HPDE6-E6E7 (cell line): Measurements from ENCODE around the gene CCDC92.
"Not testable (repeated sequence)": the region's sequence is repeated elsewhere in the genome, so short reads cannot be mapped to it uniquely, and the experiment has no call there.

Experiments
- DNase-seq: peaks from one replicate; pipeline ENCODE4 v3.0.0; 2011; ENCODE audit warnings: missing footprints; ENCODE audit errors: extremely low spot score

CCDC92 gene

DNA sequence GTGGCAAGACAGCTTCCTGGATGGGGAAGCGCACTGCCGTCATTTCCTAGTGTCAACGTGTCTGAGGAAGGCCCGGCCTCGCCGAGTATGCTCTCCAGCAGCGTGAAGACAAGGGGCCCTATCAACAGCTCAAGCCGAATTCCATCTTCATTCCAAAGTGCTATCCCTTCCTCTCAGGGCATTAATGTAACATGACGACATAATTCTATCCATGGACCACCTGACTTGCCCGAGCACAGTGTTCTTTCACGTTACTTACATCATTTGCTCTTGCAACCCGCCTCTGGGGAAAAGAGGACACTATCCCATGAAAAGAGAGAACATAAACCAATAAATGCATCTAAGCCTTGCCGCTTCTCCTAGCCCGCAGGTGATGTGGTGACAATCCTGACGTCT is 22.9 kb downstream of the CCDC92 start:
- no peak for DNase-seq

DNA sequence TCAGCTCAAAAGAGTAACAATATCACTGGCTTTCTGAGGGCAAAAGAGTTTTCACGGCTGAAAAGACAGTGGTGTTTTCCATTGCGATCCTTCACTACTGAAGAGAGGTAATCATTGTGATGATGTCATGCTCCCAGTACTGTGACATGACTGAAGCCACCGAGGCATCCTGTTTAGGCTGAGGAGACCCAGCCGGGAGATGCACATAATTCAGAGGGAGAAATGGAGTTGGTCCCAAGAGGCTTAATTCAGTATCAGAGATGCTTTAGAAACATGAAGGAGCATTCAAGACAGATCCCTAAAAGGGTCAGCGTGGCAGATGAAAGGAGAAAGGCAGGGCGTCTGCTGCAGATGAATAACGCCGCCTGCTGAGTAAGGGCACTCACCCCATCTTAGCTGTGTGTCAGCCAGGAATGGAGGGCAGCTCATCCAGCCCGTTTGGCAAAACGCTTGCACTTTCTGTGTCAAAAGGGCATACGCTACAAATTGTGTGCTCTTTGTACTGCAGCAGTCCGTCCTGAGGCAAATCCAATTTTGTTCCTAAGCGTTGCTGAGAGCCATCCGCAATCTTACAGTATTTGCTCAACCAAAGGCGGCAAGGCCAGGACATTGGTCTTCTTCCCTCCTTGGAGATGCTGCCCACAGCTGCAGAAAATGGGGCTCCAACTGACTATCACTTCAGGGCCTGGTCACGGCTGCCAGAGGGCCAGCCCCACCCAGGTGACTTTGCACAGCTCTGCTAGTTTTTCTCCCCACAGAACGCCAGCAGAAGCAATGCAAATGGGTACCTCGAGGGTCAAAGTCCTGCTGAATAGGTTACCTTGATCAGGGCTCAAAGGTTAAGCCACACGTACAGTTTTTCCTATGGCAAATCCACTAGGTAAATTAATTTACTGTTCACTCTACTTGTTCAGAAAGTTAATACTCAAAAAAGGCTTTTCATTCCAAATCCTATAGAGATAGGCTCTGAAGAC is 23.5 kb downstream of the CCDC92 start:
- no peak for DNase-seq

DNA sequence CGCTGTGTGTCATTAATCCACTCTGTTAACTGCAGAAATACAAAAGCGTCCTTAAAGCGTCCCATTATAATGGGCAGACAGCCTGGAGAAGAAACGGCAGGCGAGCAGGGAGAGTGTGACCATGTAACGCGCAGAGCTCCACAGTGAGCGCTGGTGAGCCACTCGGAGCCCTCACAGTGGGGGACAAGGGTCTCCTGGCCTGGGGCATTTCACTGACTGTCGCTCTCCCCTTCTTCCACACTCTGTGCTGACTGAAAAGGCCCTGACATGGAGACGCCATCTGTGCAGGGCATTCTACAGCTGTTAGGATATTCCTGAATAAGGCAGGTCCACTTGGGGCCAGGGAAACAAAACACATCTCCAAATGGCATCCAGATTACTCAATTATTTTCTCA is 24.2 kb downstream of the CCDC92 start:
- no peak for DNase-seq

DNA sequence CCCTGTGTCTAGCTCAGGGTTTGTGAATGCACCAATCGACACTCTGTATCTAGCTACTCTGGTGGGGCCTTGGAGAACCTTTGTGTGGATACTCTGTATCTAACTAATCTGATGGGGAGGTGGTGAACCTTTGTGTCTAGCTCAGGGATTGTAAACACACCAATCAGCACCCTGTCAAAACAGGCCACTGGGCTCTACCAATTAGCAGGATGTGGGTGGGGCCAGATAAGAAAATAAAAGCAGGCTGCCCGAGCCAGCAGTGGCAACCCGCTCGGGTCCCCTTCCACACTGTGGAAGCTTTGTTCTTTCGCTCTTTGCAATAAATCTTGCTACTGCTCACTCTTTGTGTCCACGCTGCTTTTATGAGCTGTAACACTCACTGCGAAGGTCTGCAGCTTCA is 25.1 kb downstream of the CCDC92 start:
- DNase-seq: not testable (repeated sequence)

DNA sequence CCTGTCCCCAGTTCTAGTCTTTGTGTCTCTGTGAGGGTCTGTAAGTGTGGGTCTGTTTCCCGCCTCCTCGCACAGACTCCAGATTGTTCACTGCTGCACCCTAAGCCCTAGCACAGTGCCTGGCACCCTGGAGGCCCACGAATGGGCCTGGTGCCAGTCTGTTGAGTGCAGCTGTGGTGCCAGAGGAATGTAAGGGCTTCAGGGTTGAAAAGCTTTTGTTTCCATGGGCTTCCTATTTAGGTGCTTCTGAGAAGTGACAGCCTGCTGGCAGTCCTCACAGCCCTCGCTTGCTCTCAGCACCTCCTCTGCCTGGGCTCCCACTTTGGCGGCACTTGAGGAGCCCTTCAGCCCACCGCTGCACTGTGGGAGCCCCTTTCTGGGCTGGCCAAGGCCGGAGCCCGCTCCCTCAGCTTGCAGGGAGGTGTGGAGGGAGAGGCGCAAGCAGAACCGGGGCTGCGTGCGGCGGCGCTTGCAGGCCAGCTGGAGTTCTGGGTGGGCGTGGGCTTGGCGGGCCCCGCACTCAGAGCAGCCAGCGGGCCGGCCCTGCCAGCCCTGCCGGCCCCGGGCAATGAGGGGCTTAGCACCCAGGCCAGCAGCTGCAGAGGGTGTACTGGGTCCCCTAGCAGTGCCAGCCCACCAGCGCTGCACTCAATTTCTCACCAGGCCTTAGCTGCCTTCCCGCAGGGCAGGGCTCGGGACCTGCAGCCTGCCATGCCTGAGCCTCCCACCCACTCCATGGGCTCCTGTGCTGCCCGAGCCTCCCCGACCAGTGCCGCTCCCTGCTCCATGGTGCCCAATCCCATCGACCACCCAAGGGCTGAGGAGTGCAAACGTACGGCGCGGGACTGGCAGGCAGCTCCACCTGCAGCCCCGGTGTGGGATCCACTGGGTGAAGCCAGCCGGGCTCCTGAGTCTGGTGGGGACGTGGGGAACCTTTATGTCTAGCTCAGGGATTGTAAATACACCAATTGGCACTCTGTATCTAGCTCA is 25.8 kb downstream of the CCDC92 start:
- DNase-seq: not testable (repeated sequence)

DNA sequence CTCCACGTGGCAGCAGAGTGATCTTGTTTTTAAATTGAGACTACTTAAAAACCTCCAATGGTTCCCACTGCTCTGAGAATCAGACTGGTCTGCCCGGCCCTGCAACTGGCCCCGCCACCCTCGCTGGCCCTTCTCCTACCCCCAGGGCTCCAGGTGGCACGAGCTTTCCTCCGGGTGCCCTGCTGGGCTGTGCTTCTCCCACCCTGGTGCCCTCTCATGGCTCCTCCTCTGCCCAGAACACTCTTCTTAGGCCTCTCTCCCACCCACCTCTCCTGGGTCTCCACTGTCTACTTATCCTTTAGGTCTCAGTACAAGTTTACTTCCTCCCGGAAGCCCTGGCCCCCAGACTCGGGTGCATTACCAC is 26.5 kb downstream of the CCDC92 start:
- DNase-seq: no peak

DNA sequence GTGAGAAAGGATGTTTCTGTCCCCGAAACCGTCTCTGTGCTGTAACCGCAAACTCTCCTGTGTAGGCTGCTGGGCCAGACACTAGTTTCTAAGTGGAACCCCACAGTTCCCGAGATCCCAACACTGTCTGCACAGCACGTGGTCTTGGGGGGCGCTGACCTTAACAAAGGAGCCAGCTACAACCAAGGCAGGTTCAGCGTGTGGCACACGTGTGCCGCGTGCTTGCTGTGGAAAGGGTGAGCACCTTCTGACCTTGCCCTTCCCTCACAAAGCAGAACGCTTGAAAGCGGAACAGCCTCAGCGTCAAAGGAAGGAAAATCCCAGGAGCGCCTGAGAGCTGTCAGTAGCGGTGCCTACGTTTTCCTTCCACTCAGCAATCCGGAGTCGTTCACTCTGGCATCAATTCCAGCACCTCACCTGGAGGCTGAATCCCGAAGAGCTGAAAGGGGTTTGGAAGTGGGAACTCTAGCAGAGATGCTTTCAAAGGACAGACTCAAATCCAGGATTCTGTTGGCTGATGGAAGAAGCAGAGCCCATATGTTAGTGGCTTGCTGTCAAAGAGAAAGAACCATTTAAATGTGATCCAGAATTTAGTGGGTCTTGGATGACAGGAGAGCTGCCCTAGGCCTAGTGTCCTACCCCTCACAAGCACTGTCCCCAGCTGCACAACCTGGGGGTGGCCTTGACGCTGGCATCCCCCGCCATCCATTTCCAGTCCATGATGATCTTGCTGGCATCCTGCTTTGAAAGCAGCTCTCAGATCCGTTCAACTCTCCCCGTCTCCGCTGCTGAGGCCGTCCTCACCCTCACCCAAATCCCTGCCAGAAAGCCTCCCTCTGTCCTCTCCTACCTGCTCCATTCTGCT is 27.1 kb downstream of the CCDC92 start:
- DNase-seq: no peak

DNA sequence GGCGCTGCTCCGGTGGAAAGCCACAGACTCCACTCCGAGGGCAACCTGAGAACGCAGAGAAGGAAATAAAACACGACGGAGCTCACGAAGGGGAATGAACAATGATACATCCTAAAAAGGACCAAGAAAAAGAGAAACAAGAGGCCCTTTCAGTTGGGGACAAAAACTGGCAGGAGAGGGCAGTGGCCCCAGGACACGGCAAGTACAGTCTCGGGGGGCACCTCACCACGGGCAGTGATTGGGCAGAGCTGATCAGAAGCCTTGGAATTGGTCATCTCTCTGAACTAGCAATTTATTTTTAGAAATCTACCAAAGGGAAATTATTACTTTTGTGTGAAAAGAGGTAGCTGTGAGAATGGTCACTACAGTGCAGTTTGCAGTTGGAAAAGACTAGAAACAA is 27.9 kb downstream of the CCDC92 start:
- DNase-seq: no peak

DNA sequence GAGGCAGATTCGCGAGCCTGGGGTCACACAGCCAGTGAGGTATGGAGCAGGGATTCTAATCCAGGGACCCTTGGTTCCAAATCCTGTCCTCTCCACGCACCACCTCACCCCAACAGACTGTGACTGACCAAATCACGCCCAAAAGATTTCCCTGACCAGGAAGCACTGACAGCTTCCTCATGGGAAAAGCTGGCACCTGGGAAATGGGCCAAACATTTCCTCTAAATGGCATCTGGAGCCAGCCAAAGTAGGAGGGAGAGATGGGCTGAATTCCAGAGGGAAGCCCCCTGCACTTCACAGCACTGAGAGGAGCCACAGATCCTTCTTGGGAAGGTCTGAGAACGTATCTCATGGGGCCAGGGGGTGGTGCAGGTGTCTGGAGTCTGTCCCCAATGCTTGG is 28.8 kb downstream of the CCDC92 start:
- DNase-seq: no peak

DNA sequence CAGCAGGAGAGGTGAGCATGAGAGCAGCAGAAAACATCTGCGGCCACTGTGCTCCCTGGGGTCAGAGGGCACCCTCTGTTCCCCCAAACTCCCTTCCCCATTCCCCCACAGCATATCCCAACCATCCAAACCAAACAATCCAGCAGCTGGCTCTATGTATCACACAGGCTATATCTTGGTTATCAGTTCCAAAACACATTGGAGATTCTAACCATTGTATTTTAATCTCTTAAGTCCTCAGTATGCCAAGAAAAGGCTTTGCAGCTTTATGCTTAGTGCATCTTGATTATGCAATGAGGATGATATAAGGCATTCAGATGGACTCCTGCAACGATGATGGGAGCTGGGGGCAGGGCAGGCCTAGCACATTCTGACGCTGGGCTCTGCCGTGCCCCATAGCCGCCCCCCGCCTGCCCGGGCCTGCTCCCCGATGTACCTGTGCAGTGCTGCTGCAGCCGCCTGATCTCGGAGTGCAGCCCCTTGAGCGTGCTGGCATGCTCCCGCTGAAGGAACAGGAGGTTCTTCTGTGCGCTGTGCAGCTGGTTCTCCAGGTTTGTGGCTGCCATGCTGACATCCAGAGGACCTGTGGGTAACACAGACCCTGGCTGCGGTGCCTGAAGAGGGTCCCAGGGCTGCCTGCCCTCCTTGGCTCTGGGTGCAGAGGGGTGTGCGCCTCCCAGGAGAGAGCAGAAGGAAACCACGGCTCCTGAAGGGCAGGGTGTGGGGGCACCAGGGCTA is 29.6 kb downstream of the CCDC92 start:
- no peak for DNase-seq

DNA sequence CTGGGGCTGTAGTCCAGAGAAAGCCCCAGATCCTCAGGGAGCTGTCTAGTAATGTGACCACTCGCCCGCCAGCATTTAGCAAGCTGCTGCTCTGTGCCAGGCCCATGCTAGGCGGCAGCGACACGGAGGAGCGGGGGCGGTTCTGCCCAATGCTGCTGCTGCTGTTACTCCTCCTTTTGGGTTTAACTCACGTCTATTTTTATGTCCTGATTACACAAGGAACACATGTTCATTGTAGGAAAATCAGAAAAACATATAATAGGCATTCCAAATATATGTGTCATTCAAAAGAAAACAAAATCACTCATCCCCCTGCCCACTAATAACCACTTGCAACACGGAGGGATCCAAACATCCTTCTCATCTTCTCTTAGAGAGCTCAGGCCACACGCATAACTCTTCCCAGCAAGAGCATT is 30.4 kb downstream of the CCDC92 start:
- no peak for DNase-seq

DNA sequence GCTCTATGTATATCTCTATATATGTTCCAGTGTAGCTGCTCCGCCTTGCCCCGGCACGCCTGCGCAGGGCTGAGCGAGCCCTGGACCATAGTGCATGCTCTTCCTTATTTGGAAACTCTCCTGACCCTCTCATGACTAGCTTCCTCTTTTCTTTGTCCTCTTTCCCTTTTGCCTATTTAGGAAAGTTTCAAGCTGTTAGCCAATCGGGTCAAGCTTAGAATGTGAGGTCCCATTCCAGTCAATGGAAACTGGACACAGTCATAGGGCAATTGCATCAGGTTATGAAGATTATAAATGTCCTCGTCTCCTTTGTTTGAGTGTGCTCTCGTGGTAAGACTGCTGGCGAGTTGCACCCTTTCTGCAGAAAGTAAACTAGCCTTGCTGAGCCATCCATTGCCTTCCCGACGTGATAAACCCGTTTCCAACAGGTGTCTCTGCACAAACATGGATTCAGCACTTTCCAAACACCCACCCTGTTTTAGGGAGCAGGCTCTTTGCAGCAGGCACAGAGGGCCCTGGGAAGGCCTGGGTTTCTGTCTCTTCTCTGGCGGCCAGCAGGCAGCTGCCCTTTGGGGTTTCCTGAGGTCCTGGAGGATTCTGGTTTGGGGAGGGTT is 30.9 kb downstream of the CCDC92 start:
- DNase-seq: no peak

DNA sequence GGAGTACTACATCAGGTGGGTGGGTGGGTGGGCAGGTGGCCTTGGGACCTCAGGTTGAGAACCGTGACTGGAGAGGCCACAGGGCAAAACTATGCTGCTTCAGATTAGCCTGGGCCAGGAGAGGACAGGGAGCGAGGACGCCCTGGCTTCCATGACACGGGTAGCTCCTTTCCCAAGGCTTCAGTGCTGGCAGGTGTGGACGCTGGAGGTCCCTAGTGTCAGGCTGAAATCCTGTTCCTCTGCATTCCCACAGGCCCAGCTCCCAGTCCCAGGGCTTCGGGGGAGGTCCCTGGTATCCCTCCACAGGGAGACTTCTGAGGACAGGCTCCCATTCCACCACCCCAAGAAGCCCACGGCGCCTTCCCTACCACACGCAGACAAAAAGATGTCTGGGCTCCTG is 31.6 kb downstream of the CCDC92 start:
- DNase-seq: no peak

DNA sequence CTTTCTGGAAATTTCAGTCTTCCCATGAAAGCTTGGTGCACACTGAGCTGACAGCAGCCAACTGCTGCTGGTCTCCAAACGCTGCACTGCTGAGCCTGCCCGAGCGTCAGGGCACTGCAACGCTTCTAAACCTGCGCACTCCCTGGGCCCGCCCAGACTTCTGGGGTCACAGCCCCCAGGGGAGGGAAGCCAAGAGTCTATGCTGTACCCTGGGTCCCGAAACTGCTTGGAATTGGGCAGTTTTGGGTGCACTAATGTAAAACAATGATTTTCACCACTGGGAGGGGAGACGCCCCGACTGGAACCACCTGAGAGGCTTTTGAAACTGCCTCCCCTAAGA is 32.0 kb downstream of the CCDC92 start:
- DNase-seq: no peak

DNA sequence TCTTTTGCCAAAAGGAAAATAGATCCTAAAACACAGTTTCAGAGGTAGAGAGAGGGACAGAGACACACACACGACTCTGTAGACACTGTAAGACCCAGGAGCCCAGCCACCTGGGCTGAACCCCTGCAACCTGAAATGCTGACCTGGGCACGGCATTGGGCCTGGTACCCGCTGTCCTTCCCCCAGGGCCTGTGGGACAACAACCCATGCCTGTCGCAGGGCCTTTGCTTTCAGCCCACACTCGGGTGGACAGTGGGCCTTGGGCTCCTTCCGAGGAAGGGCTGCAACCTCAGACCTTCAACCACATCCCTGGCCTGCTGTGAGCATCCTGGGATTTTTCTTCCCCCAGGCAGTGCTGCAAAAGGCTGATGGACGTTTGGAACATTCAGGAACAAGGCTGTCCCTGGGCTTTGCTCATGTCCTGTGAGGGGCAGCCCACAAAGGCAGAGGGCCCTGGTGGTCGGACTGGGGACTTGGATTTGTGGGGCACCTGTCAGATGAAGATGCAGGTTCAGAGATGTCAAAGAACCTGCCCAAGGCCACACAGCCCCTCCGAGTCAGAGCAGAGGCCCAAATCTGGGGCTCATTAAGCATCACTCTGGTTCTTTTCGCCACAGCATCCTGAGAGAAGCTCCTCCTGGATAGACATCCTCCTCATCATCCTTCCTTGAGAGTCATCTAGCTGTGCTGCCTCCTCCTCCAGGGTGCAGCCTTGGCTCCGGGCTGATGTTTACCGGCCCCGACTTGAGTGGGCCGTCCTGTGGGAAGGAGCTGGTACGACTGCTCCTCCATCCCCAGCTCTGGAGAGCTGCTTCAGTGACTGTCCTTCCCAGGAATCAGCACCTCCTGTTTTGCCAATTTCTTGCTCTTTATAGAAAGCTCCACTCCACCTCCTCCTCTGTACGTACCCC is 32.7 kb downstream of the CCDC92 start:
- DNase-seq: no peak

DNA sequence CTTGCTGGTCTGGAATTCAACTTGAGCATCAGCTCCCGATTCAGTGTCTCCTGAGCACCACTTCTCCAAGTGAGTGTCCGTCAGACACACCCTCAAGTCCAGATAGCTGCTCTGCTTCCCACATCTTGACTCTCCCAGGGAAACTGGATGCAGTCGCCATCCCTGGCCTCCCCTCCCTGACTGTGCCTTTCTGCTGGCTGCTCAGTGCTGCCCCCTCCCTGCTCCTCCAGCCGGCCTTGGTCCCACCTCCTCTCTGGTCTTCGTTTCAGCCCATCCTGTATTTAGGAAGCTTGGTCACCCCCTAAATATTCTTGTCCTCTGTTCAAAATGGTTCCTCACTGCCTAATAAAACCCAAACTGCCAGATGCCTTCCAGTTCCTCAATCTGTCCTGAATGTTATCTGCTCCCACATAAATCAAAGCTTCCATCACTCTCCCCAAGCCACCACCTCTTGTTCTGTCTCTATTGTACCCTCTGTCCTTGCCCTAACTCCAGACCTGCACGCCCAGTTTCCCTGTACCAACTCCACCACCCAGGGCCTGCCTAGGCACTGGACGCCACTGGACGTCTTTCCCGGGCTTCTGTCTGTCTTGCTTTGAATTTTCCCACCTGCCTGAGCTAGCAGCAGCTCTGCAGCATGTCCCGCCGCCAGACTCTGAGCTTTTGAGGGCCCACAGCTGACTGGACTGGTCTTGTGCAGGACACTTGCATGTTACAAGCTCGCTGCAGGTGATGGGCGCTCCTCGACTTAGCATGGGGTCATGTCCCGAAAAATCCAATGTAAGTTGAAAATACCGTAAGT is 33.8 kb downstream of the CCDC92 start:
- no peak for DNase-seq

DNA sequence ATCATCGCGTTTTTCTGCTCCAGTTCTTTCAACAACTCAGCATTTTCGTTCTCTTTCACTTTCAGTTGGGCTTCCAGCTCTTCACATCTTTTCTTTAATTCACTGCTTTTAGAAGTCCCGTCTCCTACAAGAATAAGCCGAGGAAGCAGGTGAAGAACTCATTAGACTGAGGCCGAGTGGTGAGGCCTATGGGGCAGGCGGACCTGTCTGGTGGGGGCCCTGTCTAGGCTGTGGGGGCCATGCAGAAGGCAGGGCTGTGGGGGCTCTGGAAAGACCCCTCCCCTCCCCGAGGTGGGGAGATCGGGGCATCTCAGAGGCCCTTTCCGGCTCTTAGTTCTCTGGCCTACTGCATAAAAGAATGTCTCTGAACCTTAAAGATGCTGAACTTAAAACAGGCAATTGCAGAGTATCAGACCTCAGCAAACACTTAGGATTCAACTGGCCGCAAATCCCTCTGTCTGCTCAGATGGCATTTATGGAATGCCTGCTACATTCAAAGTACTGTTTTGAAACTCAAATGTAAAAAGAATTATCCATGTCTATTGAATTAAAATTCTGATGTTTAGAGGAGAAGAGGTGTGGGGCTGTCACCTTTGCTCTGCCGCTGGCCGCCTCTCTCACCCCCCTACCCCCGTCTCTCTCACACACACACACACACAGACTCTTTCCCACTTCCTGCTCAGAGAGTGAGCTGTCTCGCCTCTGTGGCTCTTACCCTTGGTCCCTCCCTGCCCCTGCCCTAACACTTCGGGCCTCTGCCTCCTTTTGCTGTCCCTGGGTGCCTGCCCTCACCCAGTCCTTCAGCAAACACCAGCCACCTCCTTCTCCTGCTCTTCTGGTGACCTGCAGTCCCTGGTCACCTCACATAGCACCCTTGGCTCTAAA is 34.7 kb downstream of the CCDC92 start:
- DNase-seq: no peak
